ENCODE data around the gene MUC5B.

GRCh38 chr11:1302461-1303125, 79.7 kb downstream of the MUC5B start:
- no peak for TF ChIP-seq CTCF (IDR thresholded peaks at IDR 0.05)
- TF ChIP-seq POLR2A (IDR thresholded peaks at IDR 0.05), result no peak
